ENCODE results near the gene RUNX2.

Gene RUNX2

DNA sequence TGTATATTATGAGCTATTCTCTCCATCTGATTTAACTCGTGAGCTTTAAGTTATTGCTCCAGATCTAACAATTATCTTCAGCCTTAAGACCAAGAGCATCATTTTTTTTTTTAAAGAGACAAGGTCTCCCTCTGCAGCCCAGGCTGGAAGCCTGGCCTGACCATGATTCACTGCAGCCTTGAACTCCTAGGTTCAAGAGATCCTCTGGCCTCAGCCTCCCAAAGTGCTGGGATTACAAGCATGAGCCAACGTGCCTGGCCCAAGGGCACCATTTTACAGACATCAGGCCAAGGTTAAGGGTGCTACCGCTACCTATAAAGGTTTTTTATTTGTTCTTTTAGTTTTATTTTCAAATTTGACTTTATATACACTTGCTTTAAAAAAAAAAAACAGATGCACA is 47.3 kb downstream of the RUNX2 start (continued):
- TF ChIP-seq, protein P1, sequence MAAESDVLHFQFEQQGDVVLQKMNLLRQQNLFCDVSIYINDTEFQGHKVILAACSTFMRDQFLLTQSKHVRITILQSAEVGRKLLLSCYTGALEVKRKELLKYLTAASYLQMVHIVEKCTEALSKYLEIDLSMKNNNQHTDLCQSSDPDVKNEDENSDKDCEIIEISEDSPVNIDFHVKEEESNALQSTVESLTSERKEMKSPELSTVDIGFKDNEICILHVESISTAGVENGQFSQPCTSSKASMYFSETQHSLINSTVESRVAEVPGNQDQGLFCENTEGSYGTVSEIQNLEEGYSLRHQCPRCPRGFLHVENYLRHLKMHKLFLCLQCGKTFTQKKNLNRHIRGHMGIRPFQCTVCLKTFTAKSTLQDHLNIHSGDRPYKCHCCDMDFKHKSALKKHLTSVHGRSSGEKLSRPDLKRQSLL (tag by site-specific recombination; IDR thresholded peaks at IDR 0.05): no peak
- no peak for TF ChIP-seq ZFHX2 (tag by site-specific recombination; conservative IDR thresholded peaks at IDR 0.05)
- TF ChIP-seq KLF9 (tag by site-specific recombination; IDR thresholded peaks at IDR 0.05; ENCODE audit: low read depth): no peak
- TF ChIP-seq BCL11B (tag by site-specific recombination; IDR thresholded peaks at IDR 0.05; ENCODE audit: low read depth): no peak

DNA sequence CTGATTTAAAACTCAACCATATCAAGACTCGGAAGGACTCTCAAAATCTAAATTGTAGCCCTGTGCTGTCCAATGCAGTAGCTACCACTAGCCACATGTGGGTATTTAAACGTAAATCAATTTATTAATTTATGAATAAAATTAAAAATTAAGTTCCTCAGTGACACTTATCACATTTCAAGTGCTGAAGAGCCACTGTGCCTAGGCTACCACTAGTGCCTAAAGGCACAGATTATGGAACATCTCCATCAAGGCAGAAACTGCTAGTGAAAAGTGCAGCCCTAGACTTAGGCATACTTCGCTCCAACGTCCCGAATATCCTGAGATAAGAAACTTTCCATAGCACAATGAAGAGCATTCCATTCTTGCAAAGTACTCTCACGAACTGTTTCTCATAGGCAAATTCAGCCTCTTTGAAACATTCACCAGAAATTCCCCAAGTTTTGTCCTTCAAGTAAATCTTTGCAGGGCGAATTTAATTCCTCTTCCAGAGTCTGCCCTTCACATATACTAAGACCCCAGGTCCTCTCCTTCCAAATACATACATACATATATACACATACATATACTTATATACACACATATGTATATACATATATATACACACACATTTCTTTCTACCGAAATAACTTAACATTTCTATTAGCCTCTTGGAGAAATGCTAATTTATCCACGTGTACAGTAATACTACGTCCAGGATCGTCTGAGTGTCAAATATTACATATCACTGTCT is 48.3 kb downstream of the RUNX2 start:
- H3K4me3 ChIP-seq (ENCODE audit: low read depth, low read length): peak overlapping the region; percentile 95
- POLR2A ChIA-PET: interaction anchor here (0.6 to 2.0 kb wide), 4 partner anchors 15 to 721 kb away, joined by 3 to 8 read pairs (median 5); no protein-coding TSS in a partner anchor
- no peaks in the 10 kb centered on the region for H3K9me3 ChIP-seq (ENCODE audit: control insufficient read depth, insufficient read depth, low read depth, low read length)
- H3K36me3 ChIP-seq (ENCODE audit: control insufficient read depth in 2 of 2, insufficient read depth in 1 of 2, low read length in 2 of 2): no peaks in the 10 kb centered on the region
- CTCF ChIA-PET: interaction anchor here (0.9 to 1.7 kb wide), 5 partner anchors 10 to 901 kb away, joined by 3 to 6 read pairs (median 4); no protein-coding TSS in a partner anchor
- H3K4me1 ChIP-seq (ENCODE audit: control insufficient read depth, insufficient read depth, low read length): peaks cover 8% of the 10 kb centered on the region; the same call in 1 of the 2 replicates
- 0 out of 2 replicates have a peak, but pooled peaks have one; percentile 17 for TF ChIP-seq ZBTB20 (tag by site-specific recombination; IDR thresholded peaks at IDR 0.05)
- peak; percentile 60 for TF ChIP-seq ZNF335 (tag by site-specific recombination; conservative IDR thresholded peaks at IDR 0.05)
- 0 out of 2 replicates have a peak, but pooled peaks have one; percentile 32 for TF ChIP-seq IKZF3 (tag by site-specific recombination; IDR thresholded peaks at IDR 0.05)
- peak; percentile 39; the same call in 1 of the 2 replicates for TF ChIP-seq PRDM1 (tag by site-specific recombination; IDR thresholded peaks at IDR 0.05)
- no peak for TF ChIP-seq ZNF274 (IDR thresholded peaks at IDR 0.05; ENCODE audit: low read length)
- no peak for TF ChIP-seq ZNF274 (tag by site-specific recombination; IDR thresholded peaks at IDR 0.05; ENCODE audit: borderline replicate concordance)
- TF ChIP-seq, protein P2, sequence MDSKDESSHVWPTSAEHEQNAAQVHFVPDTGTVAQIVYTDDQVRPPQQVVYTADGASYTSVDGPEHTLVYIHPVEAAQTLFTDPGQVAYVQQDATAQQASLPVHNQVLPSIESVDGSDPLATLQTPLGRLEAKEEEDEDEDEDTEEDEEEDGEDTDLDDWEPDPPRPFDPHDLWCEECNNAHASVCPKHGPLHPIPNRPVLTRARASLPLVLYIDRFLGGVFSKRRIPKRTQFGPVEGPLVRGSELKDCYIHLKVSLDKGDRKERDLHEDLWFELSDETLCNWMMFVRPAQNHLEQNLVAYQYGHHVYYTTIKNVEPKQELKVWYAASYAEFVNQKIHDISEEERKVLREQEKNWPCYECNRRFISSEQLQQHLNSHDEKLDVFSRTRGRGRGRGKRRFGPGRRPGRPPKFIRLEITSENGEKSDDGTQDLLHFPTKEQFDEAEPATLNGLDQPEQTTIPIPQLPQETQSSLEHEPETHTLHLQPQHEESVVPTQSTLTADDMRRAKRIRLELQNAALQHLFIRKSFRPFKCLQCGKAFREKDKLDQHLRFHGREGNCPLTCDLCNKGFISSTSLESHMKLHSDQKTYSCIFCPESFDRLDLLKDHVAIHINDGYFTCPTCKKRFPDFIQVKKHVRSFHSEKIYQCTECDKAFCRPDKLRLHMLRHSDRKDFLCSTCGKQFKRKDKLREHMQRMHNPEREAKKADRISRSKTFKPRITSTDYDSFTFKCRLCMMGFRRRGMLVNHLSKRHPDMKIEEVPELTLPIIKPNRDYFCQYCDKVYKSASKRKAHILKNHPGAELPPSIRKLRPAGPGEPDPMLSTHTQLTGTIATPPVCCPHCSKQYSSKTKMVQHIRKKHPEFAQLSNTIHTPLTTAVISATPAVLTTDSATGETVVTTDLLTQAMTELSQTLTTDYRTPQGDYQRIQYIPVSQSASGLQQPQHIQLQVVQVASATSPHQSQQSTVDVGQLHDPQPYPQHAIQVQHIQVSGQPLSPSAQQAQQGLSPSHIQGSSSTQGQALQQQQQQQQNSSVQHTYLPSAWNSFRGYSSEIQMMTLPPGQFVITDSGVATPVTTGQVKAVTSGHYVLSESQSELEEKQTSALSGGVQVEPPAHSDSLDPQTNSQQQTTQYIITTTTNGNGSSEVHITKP (tag by site-specific recombination; IDR thresholded peaks at IDR 0.05): peak; percentile 66
- peak overlapping the region; percentile 95; the same call in 1 of the 2 replicates for H3K27ac ChIP-seq (ENCODE audit: extremely low read depth, low read depth, low read length)

DNA sequence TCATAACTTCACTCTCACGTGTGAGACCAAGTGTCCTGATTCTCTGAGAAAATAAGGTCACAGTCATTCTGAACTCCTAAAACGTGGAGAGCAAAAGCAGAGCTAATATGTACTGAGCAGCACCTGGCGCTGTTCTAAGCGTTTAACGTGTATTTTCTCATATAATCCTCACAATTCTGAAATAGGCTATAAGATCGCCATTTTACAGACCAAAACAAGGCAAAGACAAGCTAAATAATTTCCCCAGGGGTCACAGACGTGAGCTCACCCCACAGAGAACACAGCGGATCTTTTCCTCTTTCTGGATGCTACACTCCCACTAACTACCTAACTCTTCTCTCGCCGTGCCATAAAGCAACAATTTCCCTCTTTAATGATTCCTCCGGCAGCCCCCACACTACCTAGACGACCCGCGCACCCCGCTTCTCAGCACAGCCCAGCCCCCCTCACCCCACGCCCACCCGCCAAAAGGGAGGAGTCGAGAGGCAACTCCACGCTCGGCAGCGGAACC is 49.0 kb downstream of the RUNX2 start:
- peak overlapping the region; percentile 95 for H3K27ac ChIP-seq (ENCODE audit: extremely low read depth, low read depth, low read length)
- ChIA-PET CTCF (interaction anchor here (0.6 to 1.5 kb wide), 6 partner anchors 11 to 902 kb away, joined by 3 to 4 read pairs (median 3); no protein-coding TSS in a partner anchor), POLR2A (interaction anchor here (0.6 to 2.0 kb wide), 5 partner anchors 15 to 721 kb away, joined by 3 to 20 read pairs (median 5); no protein-coding TSS in a partner anchor)
- 0 out of 2 replicates have a peak, but pooled peaks cover 4% of the 10 kb centered on the region for H3K4me1 ChIP-seq (ENCODE audit: control insufficient read depth, insufficient read depth, low read length)
- H3K4me3 ChIP-seq (ENCODE audit: low read depth, low read length): peak overlapping the region; percentile 95
- no peaks in the 10 kb centered on the region for H3K9me3 ChIP-seq (ENCODE audit: control insufficient read depth, insufficient read depth, low read depth, low read length)
- H3K36me3 ChIP-seq (ENCODE audit: control insufficient read depth in 2 of 2, insufficient read depth in 1 of 2, low read length in 2 of 2): no peaks in the 10 kb centered on the region
- TF ChIP-seq, protein P3, sequence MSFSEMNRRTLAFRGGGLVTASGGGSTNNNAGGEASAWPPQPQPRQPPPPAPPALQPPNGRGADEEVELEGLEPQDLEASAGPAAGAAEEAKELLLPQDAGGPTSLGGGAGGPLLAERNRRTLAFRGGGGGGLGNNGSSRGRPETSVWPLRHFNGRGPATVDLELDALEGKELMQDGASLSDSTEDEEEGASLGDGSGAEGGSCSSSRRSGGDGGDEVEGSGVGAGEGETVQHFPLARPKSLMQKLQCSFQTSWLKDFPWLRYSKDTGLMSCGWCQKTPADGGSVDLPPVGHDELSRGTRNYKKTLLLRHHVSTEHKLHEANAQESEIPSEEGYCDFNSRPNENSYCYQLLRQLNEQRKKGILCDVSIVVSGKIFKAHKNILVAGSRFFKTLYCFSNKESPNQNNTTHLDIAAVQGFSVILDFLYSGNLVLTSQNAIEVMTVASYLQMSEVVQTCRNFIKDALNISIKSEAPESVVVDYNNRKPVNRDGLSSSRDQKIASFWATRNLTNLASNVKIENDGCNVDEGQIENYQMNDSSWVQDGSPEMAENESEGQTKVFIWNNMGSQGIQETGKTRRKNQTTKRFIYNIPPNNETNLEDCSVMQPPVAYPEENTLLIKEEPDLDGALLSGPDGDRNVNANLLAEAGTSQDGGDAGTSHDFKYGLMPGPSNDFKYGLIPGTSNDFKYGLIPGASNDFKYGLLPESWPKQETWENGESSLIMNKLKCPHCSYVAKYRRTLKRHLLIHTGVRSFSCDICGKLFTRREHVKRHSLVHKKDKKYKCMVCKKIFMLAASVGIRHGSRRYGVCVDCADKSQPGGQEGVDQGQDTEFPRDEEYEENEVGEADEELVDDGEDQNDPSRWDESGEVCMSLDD (tag by site-specific recombination; IDR thresholded peaks at IDR 0.05): peak; percentile 56
- TF ChIP-seq PRDM1 (tag by site-specific recombination; IDR thresholded peaks at IDR 0.05) (no peak), SP3 (tag by site-specific recombination; IDR thresholded peaks at IDR 0.05) (peak; percentile 82), ZNF433 (tag by site-specific recombination; IDR thresholded peaks at IDR 0.05; ENCODE audit: low read depth) (no peak), ZNF843 (tag by site-specific recombination; IDR thresholded peaks at IDR 0.05) (no peak), ZNF777 (tag by site-specific recombination; IDR thresholded peaks at IDR 0.05; ENCODE audit: borderline replicate concordance) (peak; percentile 69; the same call in 1 of the 2 replicates), ZBTB21 (tag by site-specific recombination; IDR thresholded peaks at IDR 0.05) (no peak), ZNF335 (tag by site-specific recombination; conservative IDR thresholded peaks at IDR 0.05) (peak; percentile 85), ZNF785 (tag by site-specific recombination; IDR thresholded peaks at IDR 0.05) (peak; percentile 55; the same call in 1 of the 2 replicates)
- TF ChIP-seq, protein P4, sequence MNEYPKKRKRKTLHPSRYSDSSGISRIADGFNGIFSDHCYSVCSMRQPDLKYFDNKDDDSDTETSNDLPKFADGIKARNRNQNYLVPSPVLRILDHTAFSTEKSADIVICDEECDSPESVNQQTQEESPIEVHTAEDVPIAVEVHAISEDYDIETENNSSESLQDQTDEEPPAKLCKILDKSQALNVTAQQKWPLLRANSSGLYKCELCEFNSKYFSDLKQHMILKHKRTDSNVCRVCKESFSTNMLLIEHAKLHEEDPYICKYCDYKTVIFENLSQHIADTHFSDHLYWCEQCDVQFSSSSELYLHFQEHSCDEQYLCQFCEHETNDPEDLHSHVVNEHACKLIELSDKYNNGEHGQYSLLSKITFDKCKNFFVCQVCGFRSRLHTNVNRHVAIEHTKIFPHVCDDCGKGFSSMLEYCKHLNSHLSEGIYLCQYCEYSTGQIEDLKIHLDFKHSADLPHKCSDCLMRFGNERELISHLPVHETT (tag by site-specific recombination; IDR thresholded peaks at IDR 0.05): no peak
